Osteoblast (primary cell): ENCODE results near the gene SLC25A14. TPM values are rescaled to one million over a fixed set of nuclear protein-coding genes. Genes with fewer than 3 reads are reported as not detected.
A peak's percentile ranks its signal among the peaks of the same experiment; 100 is the strongest.
"Not testable (repeated sequence)": the region's sequence is repeated elsewhere in the genome, so short reads cannot be mapped to it uniquely, and the experiment has no call there.

Experiments used
- DNase-seq: peaks from one replicate; pipeline ENCODE4 v3.0.0; 2011; ENCODE audit warnings: low spot score, mixed read lengths; ENCODE audit not compliant: insufficient read length; ENCODE audit errors: missing footprints
- H2AFZ ChIP-seq: 2 replicates; pipeline ENCODE4 v1.6.0; 2011; ENCODE audit warnings: mild to moderate bottlenecking, low read length
- H3K27ac ChIP-seq: 2 replicates; pipeline ENCODE4 v1.5.1; 2011; ENCODE audit warnings: mild to moderate bottlenecking, low read depth, low read length, moderate library complexity
- H3K27me3 ChIP-seq: 2 replicates; pipeline ENCODE4 v1.6.0; 2012; ENCODE audit warnings: mild to moderate bottlenecking, control low read depth, inconsistent platforms, low read length, moderate library complexity; ENCODE audit not compliant: insufficient read depth
- H3K36me3 ChIP-seq: 2 replicates; pipeline ENCODE4 v1.5.1; 2011; ENCODE audit warnings: mild to moderate bottlenecking, low read length, control low read depth, moderate library complexity; ENCODE audit not compliant: insufficient read depth
- H3K4me1 ChIP-seq: 2 replicates; pipeline ENCODE4 v1.5.1; 2011; ENCODE audit warnings: mild to moderate bottlenecking, low read length, control low read depth, moderate library complexity; ENCODE audit not compliant: insufficient read depth
- H3K4me2 ChIP-seq: 2 replicates; pipeline ENCODE4 v1.6.0; 2011; ENCODE audit warnings: mild to moderate bottlenecking, low read length; ENCODE audit not compliant: insufficient read depth
- H3K4me3 ChIP-seq: fragments of 200-600 bp; sonication (generic); 3 replicates; pipeline ENCODE4 v1.5.1; 2012; ENCODE audit warnings: mild to moderate bottlenecking, low read length, inconsistent platforms; ENCODE audit not compliant: insufficient read depth
- H3K79me2 ChIP-seq: 2 replicates; pipeline ENCODE4 v1.6.0; 2012; ENCODE audit warnings: mild to moderate bottlenecking, low read length, control low read depth, inconsistent platforms; ENCODE audit not compliant: insufficient read depth
- H3K9me3 ChIP-seq: 2 replicates; pipeline ENCODE4 v1.5.1; 2011; ENCODE audit warnings: low read depth, low read length, control low read depth
- H4K20me1 ChIP-seq: 2 replicates; pipeline ENCODE4 v1.6.0; 2012; ENCODE audit warnings: mild to moderate bottlenecking, low read length, control low read depth; ENCODE audit not compliant: insufficient read depth
- CTCF ChIP-seq: IDR thresholded peaks from 2 replicates; pipeline ENCODE4 v1.5.1; 2011; ENCODE audit warnings: mild to moderate bottlenecking, low read depth, low read length, moderate library complexity; ENCODE audit errors: extremely low read depth
- total RNA-seq: library from RNA; depleted of rRNA; stranded (reverse); fragments of >200 nt; gene quantifications from 2 replicates; pipeline ENCODE4 v1.2.3, GENCODE V29; 2012

Gene SLC25A14
- total RNA-seq, 1 donor, result 10.9 TPM

GRCh38 chrX:130343411-130343810 lies 3.7 kb downstream of the SLC25A14 start:
- H3K27me3 ChIP-seq, result no peaks in the 10 kb centered on the region
- H3K4me2 ChIP-seq, result no peak overlapping the region
- H4K20me1 ChIP-seq, result no peaks in the 10 kb centered on the region
- no peak for TF ChIP-seq CTCF
- no peak overlapping the region for H2AFZ ChIP-seq
- H3K4me3 ChIP-seq, result no peak overlapping the region
- H3K9me3 ChIP-seq, result no peaks in the 10 kb centered on the region
- H3K36me3 ChIP-seq, result no peaks in the 10 kb centered on the region
- no peaks in the 10 kb centered on the region for H3K4me1 ChIP-seq
- no peak for DNase-seq
- no peak overlapping the region for H3K27ac ChIP-seq
- peaks cover 8% of the 10 kb centered on the region for H3K79me2 ChIP-seq

- Histone ChIP-seq H3K4me3 (no peak overlapping the region), H3K27ac (peak overlapping the region; percentile 55), H3K36me3 (no peaks in the 10 kb centered on the region), H4K20me1 (no peaks in the 10 kb centered on the region), H3K4me1 (no peaks in the 10 kb centered on the region), H3K4me2 (peak overlapping the region; percentile 20), H2AFZ (no peak overlapping the region), H3K79me2 (no peaks in the 10 kb centered on the region), H3K27me3 (no peaks in the 10 kb centered on the region), H3K9me3 (no peaks in the 10 kb centered on the region)
- TF ChIP-seq CTCF, result no peak
- DNase-seq, result no peak
These were observed 7.6 kb downstream of the SLC25A14 start for GRCh38 chrX:130347321-130347720.

GRCh38 chrX:130351567-130351966 lies 11.8 kb downstream of the SLC25A14 start:
- H3K27me3 ChIP-seq, result no peaks in the 10 kb centered on the region
- no peak overlapping the region for H2AFZ ChIP-seq
- H3K4me3 ChIP-seq, result no peak overlapping the region
- H3K79me2 ChIP-seq, result no peaks in the 10 kb centered on the region
- no peak overlapping the region for H3K27ac ChIP-seq
- H3K4me1 ChIP-seq, result no peaks in the 10 kb centered on the region
- H3K36me3 ChIP-seq, result no peaks in the 10 kb centered on the region
- no peaks in the 10 kb centered on the region for H4K20me1 ChIP-seq
- no peaks in the 10 kb centered on the region for H3K9me3 ChIP-seq
- TF ChIP-seq CTCF, result no peak
- H3K4me2 ChIP-seq, result no peak overlapping the region
- DNase-seq, result no peak

- H3K9me3 ChIP-seq, DNase-seq, H2AFZ ChIP-seq, H4K20me1 ChIP-seq, H3K4me2 ChIP-seq, H3K36me3 ChIP-seq, H3K4me1 ChIP-seq, H3K27me3 ChIP-seq, H3K27ac ChIP-seq, H3K4me3 ChIP-seq, H3K79me2 ChIP-seq: not testable (repeated sequence)
These were observed 12.3 kb downstream of the SLC25A14 start for GRCh38 chrX:130352050-130352449.
